ENCODE results near the gene IFNL4. TPM values are rescaled to one million over a fixed set of nuclear protein-coding genes. Genes with fewer than 3 reads are reported as not detected.

Gene IFNL4
- total RNA-seq, 1 donor from 2014 or later: not detected

DNA sequence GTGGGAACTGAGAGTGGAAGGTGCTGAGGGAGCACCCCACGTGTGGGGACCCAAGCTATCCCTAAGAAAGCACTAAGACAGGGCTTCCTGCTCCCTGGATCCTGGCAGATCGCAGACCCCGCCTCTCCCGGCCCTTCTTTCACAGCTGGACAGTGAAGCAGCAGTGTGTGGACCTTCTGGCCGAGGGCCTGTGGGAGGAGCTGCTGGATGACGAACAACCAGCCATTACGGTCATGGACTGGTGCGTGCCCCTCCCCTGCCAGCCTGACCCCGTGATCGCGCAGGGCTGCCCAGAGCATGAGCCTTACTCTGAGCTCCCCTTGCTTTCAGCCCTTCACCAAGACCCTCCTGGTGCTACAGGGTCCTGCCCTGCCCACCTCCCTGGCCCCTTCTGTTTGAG lies 49.6 kb downstream of the IFNL4 start:
- H3K27me3 ChIP-seq (ENCODE audit: control insufficient read depth, insufficient read depth, low read length): peaks cover 56% of the 10 kb centered on the region
- H3K36me3 ChIP-seq (ENCODE audit: control insufficient read depth, insufficient read depth, low read length): no peaks in the 10 kb centered on the region
- no peak overlapping the region for H3K4me3 ChIP-seq (ENCODE audit: low read depth, low read length)
- TF ChIP-seq CTCF (IDR thresholded peaks at IDR 0.05; ENCODE audit: insufficient read depth, low read length, poor library complexity, severe bottlenecking): no peak
- DNase-seq (ENCODE audit: low read depth): peak; percentile 65

GRCh38 chr19:39197808-39198207 lies 50.8 kb downstream of the IFNL4 start:
- peaks cover 46% of the 10 kb centered on the region for H3K27me3 ChIP-seq (ENCODE audit: control insufficient read depth, insufficient read depth, low read length)
- TF ChIP-seq CTCF (IDR thresholded peaks at IDR 0.05; ENCODE audit: insufficient read depth, low read length, poor library complexity, severe bottlenecking): no peak
- no peak overlapping the region for H3K4me3 ChIP-seq (ENCODE audit: low read depth, low read length)
- H3K36me3 ChIP-seq (ENCODE audit: control insufficient read depth, insufficient read depth, low read length): no peaks in the 10 kb centered on the region
- no peak for DNase-seq (ENCODE audit: low read depth)

DNA sequence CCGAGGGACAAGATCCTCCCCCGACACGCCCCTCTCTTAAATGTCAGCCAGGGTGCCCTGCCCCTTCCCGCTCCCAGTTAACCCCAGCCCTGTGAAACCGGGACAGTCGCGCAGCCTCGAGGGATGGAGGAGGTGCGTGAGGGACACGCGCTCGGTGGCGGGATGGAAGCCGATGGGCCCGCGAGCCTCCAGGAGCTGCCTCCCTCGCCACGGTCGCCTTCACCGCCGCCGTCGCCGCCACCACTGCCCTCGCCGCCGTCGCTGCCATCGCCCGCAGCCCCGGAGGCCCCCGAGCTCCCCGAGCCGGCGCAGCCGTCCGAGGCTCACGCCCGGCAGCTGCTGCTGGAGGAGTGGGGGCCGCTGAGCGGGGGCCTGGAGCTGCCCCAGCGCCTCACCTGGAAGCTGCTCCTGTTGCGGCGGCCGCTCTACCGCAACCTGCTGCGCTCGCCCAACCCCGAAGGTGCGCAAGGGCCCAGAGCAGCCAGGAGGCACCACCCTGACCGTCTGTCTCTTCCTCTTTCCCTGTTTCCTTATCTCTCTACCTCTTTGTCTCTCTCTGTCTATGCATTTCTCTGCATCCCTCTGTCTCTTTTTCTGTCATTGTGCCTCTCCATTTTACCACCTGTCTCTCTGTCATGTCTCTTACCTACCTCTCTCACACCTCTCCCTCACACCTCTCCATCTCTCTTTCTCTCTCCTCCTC lies 51.6 kb downstream of the IFNL4 start, which contains the start of gene NCCRP1:
Gene NCCRP1, plus strand, starts transcription at position 105 of the 703 bp plus-strand sequence. Its CDS starts 19 bp downstream, at position 124.
- TF ChIP-seq CTCF (IDR thresholded peaks at IDR 0.05; ENCODE audit: insufficient read depth, low read length, poor library complexity, severe bottlenecking): no peak
- H3K27me3 ChIP-seq (ENCODE audit: control insufficient read depth, insufficient read depth, low read length): peaks cover 41% of the 10 kb centered on the region
- no peak for DNase-seq (ENCODE audit: low read depth)
- H3K4me3 ChIP-seq (ENCODE audit: low read depth, low read length): no peak within 1 kb of the TSS
- H3K36me3 ChIP-seq (ENCODE audit: control insufficient read depth, insufficient read depth, low read length): no peaks in the 10 kb centered on the region

GRCh38 chr19:39196320-39196719 lies 52.3 kb downstream of the IFNL4 start:
- DNase-seq (ENCODE audit: low read depth): no peak
- Histone ChIP-seq H3K36me3 (ENCODE audit: control insufficient read depth, insufficient read depth, low read length) (no peaks in the 10 kb centered on the region), H3K27me3 (ENCODE audit: control insufficient read depth, insufficient read depth, low read length) (peaks cover 36% of the 10 kb centered on the region), H3K4me3 (ENCODE audit: low read depth, low read length) (no peak overlapping the region)
- no peak for TF ChIP-seq CTCF (IDR thresholded peaks at IDR 0.05; ENCODE audit: insufficient read depth, low read length, poor library complexity, severe bottlenecking)

Other genes starting within 250 kb of the IFNL4 start
- 3.0 and 6.9 TPM in 2 replicates for gene FBXO27, start 216.3 kb downstream of the IFNL4 start, total RNA-seq
- gene ACP7, start 164.5 kb downstream of the IFNL4 start, total RNA-seq: 0.33 and 0.82 TPM in 2 replicates
- 23.7 and 27.3 TPM in 2 replicates for gene PAK4, start 123.1 kb downstream of the IFNL4 start, total RNA-seq
- 6.0 and 6.8 TPM in 2 replicates for gene NCCRP1, start 51.9 kb downstream of the IFNL4 start, total RNA-seq
- not detected in 2 replicates for gene SYCN, start 44.6 kb downstream of the IFNL4 start, total RNA-seq
- gene IFNL3, start 3.9 kb downstream of the IFNL4 start, total RNA-seq: not detected in 2 replicates
- gene IFNL2, start 19.5 kb upstream of the IFNL4 start, total RNA-seq: not detected in 2 replicates
- not detected in 2 replicates for gene IFNL1, start 47.6 kb upstream of the IFNL4 start, total RNA-seq
- 0.07 and 0.46 TPM in 2 replicates for gene LRFN1, start 72.0 kb upstream of the IFNL4 start, total RNA-seq
- gene GMFG, start 87.2 kb upstream of the IFNL4 start, total RNA-seq: not detected in 2 replicates
- gene SAMD4B, start 93.6 kb upstream of the IFNL4 start, total RNA-seq: 123 and 133 TPM in 2 replicates
- gene PAF1, start 142.2 kb upstream of the IFNL4 start, total RNA-seq: 37.8 and 44.6 TPM in 2 replicates
- gene MED29, start 142.5 kb upstream of the IFNL4 start, total RNA-seq: 22.8 and 28.6 TPM in 2 replicates
- gene ZFP36, start 158.0 kb upstream of the IFNL4 start, total RNA-seq: 7.5 and 12.4 TPM in 2 replicates
- 22.8 and 46.9 TPM in 2 replicates for gene PLEKHG2, start 163.8 kb upstream of the IFNL4 start, total RNA-seq
- gene RPS16, start 187.1 kb upstream of the IFNL4 start, total RNA-seq: 1,721 and 2,288 TPM in 2 replicates
- 106 and 121 TPM in 2 replicates for gene SUPT5H, start 196.7 kb upstream of the IFNL4 start, total RNA-seq
- 89.0 and 94.3 TPM in 2 replicates for gene TIMM50, start 232.0 kb upstream of the IFNL4 start, total RNA-seq

All from kidney epithelial cell (primary cell).